ENCODE measurements around the gene LSG1.

LSG1 gene

GRCh38 chr3:194671900-194672808 is at the start of gene LSG1:
LSG1 (minus strand) TSS chr3:194672191; CDS start chr3:194672162, 29 bp downstream.
- peak; percentile 84 for DNase-seq (ENCODE audit: low read depth)
- H3K4me3 ChIP-seq (ENCODE audit: low read depth, low read length): peak within 1 kb of the TSS; percentile 93

DNA sequence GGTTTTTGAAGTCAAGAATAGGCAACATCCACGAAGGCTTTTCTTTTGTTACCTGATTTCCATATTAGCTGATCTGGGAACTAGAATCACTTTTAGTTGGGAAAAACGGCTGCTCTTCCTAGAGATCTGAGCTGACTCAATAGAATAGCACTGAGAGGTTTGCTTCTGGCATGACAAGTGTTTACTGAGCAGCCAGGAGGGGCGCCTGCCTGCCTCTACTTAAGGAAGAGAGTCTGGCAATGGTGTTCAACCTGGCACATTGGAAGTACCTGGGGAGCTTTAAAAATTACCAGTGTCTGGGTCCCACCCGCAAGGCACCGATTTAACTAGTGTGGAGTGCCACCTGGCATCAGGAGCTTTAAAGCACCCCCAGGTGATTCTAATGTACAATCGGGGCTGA is 48.1 kb upstream of the LSG1 start:
- H3K4me3 ChIP-seq (ENCODE audit: low read depth, low read length): no peak overlapping the region
- DNase-seq (ENCODE audit: low read depth): no peak

- no peak for DNase-seq (ENCODE audit: low read depth)
- no peak overlapping the region for H3K4me3 ChIP-seq (ENCODE audit: low read depth, low read length)
Observed at GRCh38 chr3:194718079-194718478, 46.1 kb upstream of the LSG1 start.

GRCh38 chr3:194715022-194715800 is 43.2 kb upstream of the LSG1 start:
- no peak overlapping the region for H3K4me3 ChIP-seq (ENCODE audit: low read depth, low read length)
- no peak for DNase-seq (ENCODE audit: low read depth)

- H3K4me3 ChIP-seq (ENCODE audit: low read depth, low read length): no peak overlapping the region
- DNase-seq (ENCODE audit: low read depth): no peak
Observed at GRCh38 chr3:194714564-194714963, 42.6 kb upstream of the LSG1 start.

DNA sequence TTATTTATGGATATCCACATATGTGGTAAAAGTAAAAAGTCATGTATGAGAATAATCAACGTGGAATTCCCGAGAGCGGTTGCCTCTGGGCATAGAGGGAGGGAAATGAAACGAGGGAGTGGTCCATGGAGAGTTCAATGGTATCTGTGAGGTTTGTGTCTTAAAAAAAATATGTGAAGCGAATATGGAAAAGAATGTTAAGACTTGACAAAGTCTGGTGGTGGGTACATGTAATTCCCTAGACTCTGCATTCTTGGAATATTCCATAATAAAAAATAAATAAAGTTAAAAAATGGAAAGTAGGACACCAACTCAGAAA is 42.1 kb upstream of the LSG1 start:
- DNase-seq (ENCODE audit: low read depth): no peak
- no peak overlapping the region for H3K4me3 ChIP-seq (ENCODE audit: low read depth, low read length)

- no peak overlapping the region for H3K4me3 ChIP-seq (ENCODE audit: low read depth, low read length)
- DNase-seq (ENCODE audit: low read depth): no peak
Observed at GRCh38 chr3:194713299-194714136, 41.5 kb upstream of the LSG1 start.

DNA sequence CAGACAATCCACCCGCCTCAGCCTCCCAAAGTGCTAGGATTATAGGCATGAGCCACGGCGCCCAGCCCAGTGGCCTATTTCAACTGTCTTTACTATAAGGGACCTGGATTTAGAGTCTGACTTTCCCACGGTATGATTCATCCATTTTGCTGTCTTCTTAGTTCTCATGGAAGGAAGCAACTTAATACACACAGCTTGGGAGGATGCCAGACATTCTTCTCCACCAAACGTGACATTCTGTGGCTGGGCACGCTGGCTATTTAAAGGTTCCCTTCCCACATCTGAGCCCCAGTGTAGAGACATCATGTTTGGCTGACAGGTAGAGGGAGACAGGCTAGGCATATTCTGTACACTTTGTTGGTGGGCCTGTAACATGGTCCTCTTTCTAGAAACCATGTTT is 39.9 kb upstream of the LSG1 start:
- DNase-seq (ENCODE audit: low read depth): peak; percentile 87
- H3K4me3 ChIP-seq (ENCODE audit: low read depth, low read length): no peak overlapping the region

DNA sequence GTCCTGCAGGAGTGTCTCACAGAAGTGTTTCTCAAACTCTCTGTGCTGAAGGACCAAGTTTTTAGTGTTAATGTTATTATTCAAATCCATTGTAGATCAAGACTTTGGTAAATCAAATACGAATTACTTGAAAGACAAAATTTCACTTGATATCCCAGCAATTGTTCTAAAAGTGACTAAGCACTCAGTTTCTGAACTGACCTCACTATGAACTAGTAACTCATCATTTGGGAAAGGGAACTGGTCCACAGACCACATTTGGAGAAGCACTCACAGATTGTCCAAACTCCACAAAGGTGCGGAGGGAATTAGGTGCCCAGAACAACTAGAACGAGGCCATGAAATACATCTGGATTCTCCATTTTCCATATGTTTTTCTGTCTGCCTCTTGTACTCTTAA is 39.3 kb upstream of the LSG1 start:
- DNase-seq (ENCODE audit: low read depth): no peak

DNA sequence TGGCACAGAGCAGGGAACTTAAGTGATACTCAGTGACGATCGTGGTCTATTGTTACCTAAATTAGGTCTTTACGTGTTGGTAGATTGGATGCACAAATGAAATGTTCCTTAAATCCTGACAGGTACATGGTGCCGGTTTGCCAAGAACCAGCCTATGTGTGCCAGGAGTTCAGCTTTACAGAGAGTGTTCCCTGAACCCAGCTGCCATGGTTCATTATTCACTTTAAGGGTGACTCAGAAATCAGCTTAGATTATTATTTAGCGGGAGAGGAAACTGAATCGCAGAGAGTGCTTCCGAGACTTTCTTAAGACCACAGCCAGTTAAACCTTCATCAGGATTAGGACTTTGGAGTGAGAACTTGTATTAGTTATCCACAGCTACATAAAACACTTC is 35.2 kb upstream of the LSG1 start:
- H3K4me3 ChIP-seq (ENCODE audit: low read depth, low read length): no peak overlapping the region
- DNase-seq (ENCODE audit: low read depth): no peak

More for the DNA sequence above, 39.3 kb upstream of the LSG1 start:
- H3K4me3 ChIP-seq (ENCODE audit: low read depth, low read length): no peak overlapping the region

- no peak overlapping the region for H3K4me3 ChIP-seq (ENCODE audit: low read depth, low read length)
- DNase-seq (ENCODE audit: low read depth): no peak
Observed at GRCh38 chr3:194705761-194706160, 33.8 kb upstream of the LSG1 start.

DNA sequence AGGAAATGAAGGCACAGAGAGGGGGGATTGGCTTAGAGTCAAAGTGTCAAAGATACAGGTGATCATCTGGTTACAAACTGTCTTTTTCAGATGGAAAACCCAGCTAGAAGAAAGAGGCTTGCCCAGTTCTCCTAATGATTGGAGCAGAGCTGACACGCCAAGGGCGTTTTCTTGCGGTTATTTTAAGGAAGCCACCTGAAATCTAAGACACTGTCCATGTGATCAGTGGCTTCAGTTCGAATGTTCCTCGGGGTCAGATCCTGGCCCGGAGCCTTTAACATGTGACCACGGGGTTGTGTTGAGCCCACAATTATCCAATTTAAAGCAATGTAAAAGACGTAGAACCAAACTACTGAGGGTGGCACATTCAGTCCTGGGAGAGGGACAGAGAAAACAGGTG is 33.2 kb upstream of the LSG1 start:
- DNase-seq (ENCODE audit: low read depth): no peak
- H3K4me3 ChIP-seq (ENCODE audit: low read depth, low read length): no peak overlapping the region

DNA sequence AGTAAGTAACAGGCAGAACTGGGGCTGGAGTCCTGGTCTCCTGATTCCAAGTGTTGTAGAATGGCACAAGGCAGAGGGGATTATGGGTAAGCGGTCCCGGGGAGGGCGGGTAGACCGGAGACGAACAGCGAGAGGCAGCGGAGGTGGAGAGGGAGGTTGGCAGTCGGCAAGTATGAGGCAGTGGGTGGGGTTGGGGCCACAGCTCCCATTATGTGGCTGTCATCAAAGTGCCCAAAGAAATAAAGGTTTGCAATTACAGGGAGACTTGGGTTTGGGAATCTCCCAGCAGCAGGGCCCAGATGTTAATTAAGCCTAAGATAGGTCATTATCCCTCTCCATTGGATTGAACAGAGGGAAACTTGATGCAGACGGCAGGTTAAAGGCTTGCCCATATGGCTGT is 30.6 kb upstream of the LSG1 start:
- no peak for DNase-seq (ENCODE audit: low read depth)
- H3K4me3 ChIP-seq (ENCODE audit: low read depth, low read length): no peak overlapping the region

- no peak for DNase-seq (ENCODE audit: low read depth)
- H3K4me3 ChIP-seq (ENCODE audit: low read depth, low read length): no peak overlapping the region
Observed at GRCh38 chr3:194696702-194697101, 24.7 kb upstream of the LSG1 start.

GRCh38 chr3:194691481-194692283 is 19.7 kb upstream of the LSG1 start:
- no peak overlapping the region for H3K4me3 ChIP-seq (ENCODE audit: low read depth, low read length)
- DNase-seq (ENCODE audit: low read depth): no peak

GRCh38 chr3:194690501-194691372 is 18.7 kb upstream of the LSG1 start:
- no peak for DNase-seq (ENCODE audit: low read depth)
- H3K4me3 ChIP-seq (ENCODE audit: low read depth, low read length): no peak overlapping the region

- H3K4me3 ChIP-seq (ENCODE audit: low read depth, low read length): no peak overlapping the region
- DNase-seq (ENCODE audit: low read depth): peak; percentile 64
Observed at GRCh38 chr3:194689493-194689944, 17.5 kb upstream of the LSG1 start.

- peak overlapping the region; percentile 9 for H3K4me3 ChIP-seq (ENCODE audit: low read depth, low read length)
- DNase-seq (ENCODE audit: low read depth): no peak
Observed at GRCh38 chr3:194688946-194689345, 17.0 kb upstream of the LSG1 start.

All from skeletal muscle cell (primary cell).